ENCODE data around the gene EPHB1.

The EPHB1 gene

GRCh38 chr3:134840459-134840858 lies 45.4 kb downstream of the EPHB1 start:
- no peak for DNase-seq (ENCODE audit: low read depth in 1 of 2, low spot score in 1 of 2)
- TF ChIP-seq POLR2AphosphoS5 (IDR thresholded peaks at IDR 0.05; ENCODE audit: low read depth) (no peak), SPI1 (IDR thresholded peaks at IDR 0.05; ENCODE audit: borderline replicate concordance, low read depth) (no peak), CTCF (IDR thresholded peaks at IDR 0.05; ENCODE audit: insufficient read depth, low read length) (no peak), GABPA (IDR thresholded peaks at IDR 0.05; ENCODE audit: low read depth) (no peak), REST (IDR thresholded peaks at IDR 0.05; ENCODE audit: insufficient replicate concordance, low read depth) (no peak)
- Histone ChIP-seq H3K4me3 (replicated peaks; ENCODE audit: insufficient read depth, low read length) (no peak overlapping the region), H3K27ac (replicated peaks) (no peak overlapping the region), H3K27me3 (ENCODE audit: insufficient read depth, poor library complexity, severe bottlenecking) (no peaks in the 10 kb centered on the region)

DNA sequence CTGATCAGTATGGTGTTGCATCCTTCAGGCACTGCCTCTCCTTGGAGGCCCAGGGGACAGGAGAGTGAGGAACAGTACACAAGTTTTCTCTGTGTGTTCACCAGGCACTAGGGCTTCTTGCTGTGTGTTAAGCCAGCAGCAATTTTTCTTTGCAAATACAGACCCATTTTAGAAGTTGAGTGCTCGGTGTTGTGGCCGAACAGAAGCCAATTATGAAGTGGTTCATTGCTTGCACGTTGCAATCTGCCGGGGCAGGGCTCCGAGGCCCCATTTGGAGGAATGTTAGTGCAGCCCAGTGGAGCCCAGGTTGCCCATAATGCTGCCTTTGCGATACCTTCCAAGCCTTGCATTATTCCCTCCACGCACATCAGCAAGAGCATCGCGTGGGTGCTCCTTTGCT lies 51.0 kb downstream of the EPHB1 start:
- no peaks in the 10 kb centered on the region for H3K27me3 ChIP-seq (ENCODE audit: insufficient read depth, poor library complexity, severe bottlenecking)
- no peak for DNase-seq (ENCODE audit: low read depth in 1 of 2, low spot score in 1 of 2)
- H3K4me3 ChIP-seq (replicated peaks; ENCODE audit: insufficient read depth, low read length), result no peak overlapping the region
- TF ChIP-seq GABPA (IDR thresholded peaks at IDR 0.05; ENCODE audit: low read depth) (no peak), POLR2AphosphoS5 (IDR thresholded peaks at IDR 0.05; ENCODE audit: low read depth) (no peak), CTCF (IDR thresholded peaks at IDR 0.05; ENCODE audit: insufficient read depth, low read length) (no peak), REST (IDR thresholded peaks at IDR 0.05; ENCODE audit: insufficient replicate concordance, low read depth) (no peak), SPI1 (IDR thresholded peaks at IDR 0.05; ENCODE audit: borderline replicate concordance, low read depth) (no peak)
- H3K27ac ChIP-seq (replicated peaks), result no peak overlapping the region

DNA sequence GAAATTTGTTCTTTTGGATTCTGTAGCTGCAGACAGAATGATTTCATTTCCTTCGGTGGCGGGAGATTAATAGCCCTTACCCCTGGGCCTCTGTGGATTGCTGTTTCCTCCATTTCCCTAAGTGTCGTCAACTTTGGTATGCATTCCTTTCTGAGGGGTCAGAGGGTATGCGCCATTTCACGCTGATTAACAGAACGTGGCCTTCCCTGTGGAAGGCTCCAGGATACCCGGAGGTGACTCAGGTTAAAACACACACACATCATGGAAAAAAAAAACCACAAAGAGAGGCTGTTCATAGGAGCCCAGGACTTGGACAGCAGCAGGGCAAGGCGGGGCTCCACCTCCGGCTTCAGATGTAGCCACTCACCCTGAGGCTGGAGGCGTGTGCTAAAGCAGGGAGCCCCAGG lies 51.9 kb downstream of the EPHB1 start:
- no peak for DNase-seq (ENCODE audit: low read depth in 1 of 2, low spot score in 1 of 2)
- no peak for TF ChIP-seq SPI1 (IDR thresholded peaks at IDR 0.05; ENCODE audit: borderline replicate concordance, low read depth)
- no peak for TF ChIP-seq POLR2AphosphoS5 (IDR thresholded peaks at IDR 0.05; ENCODE audit: low read depth)
- no peak for TF ChIP-seq GABPA (IDR thresholded peaks at IDR 0.05; ENCODE audit: low read depth)
- TF ChIP-seq CTCF (IDR thresholded peaks at IDR 0.05; ENCODE audit: insufficient read depth, low read length), result no peak
- TF ChIP-seq REST (IDR thresholded peaks at IDR 0.05; ENCODE audit: insufficient replicate concordance, low read depth), result no peak
- Histone ChIP-seq H3K27ac (replicated peaks) (no peak overlapping the region), H3K4me3 (replicated peaks; ENCODE audit: insufficient read depth, low read length) (no peak overlapping the region), H3K27me3 (ENCODE audit: insufficient read depth, poor library complexity, severe bottlenecking) (no peaks in the 10 kb centered on the region)
